ENCODE measurements around the gene ARPP21. TPM values are rescaled to one million over a fixed set of nuclear protein-coding genes. Genes with fewer than 3 reads are reported as not detected.
A peak's percentile ranks its signal among the peaks of the same experiment; 100 is the strongest.

The ARPP21 gene
- polyA plus RNA-seq, 1 donor from 2014 or later, result 12.8 TPM

DNA sequence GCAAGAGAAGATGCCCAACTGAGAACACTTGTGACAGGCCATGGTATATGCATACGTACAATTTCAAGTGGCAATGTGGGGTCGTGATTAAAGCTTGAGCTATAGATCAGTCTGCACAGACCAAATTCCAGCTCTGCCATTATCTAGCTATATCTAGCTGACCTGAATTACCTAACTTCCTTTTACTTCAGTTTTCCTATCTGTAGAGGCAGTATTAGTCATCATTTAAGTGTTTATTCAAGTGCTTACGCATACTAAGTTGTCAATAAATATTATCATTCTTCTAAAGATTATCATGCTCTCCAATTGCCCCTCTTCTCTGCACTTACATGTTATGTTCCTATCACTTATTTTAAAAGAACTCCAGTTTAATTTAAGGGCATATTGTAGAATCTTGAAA, 87.9 kb downstream of the ARPP21 start:
- no peaks in the 10 kb centered on the region for H3K9me3 ChIP-seq (ENCODE audit: low read length)
- no peak for TF ChIP-seq SMC3 (conservative IDR thresholded peaks at IDR 0.05; ENCODE audit: poor library complexity)
- peaks cover 6% of the 10 kb centered on the region for H3F3A ChIP-seq (ENCODE audit: insufficient read depth, low read length, poor library complexity, severe bottlenecking)
- no peak overlapping the region for H3K4me2 ChIP-seq (ENCODE audit: low read length)
- H3K36me3 ChIP-seq (ENCODE audit: insufficient read depth, low read length), result no peaks in the 10 kb centered on the region
- no peak overlapping the region for H3K27ac ChIP-seq (ENCODE audit: low read length)
- H4K20me1 ChIP-seq (ENCODE audit: insufficient read depth), result no peaks in the 10 kb centered on the region
- H2AFZ ChIP-seq (ENCODE audit: low read depth, low read length), result no peak overlapping the region
- no peaks in the 10 kb centered on the region for H3K27me3 ChIP-seq (ENCODE audit: insufficient read depth, low read depth, low read length)
- no peak overlapping the region for H3K4me3 ChIP-seq (ENCODE audit: low read length)
- no peak overlapping the region for H3K9ac ChIP-seq (ENCODE audit: low read length)
- H3K9me2 ChIP-seq (ENCODE audit: insufficient read depth, low read length), result no peaks in the 10 kb centered on the region
- no peaks in the 10 kb centered on the region for H3K79me2 ChIP-seq (replicated peaks; ENCODE audit: insufficient read depth, low read length)

DNA sequence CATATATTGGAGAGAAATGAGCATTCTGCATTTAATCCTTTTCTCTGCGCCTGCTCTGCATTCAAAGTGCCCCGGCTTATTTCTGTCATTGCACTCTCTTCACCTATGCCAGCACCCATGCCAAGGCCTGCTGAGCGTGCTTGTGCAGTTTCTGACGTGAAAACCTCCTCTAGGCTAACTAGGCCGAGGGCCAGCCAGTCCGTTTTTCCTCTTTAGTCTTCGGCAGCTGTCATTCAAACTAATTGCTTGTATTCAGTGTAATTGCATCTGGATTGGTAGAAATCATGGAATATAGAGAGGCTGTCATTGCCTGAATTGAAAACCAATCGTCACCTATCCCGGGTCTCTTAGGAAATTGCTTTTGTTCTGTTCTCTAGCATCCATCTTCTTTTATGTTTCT, 94.0 kb downstream of the ARPP21 start:
- H3K4me3 ChIP-seq (ENCODE audit: low read length), result no peak overlapping the region
- peak; percentile 25 for TF ChIP-seq RAD21 (conservative IDR thresholded peaks at IDR 0.05)
- TF ChIP-seq REST (IDR thresholded peaks at IDR 0.05; ENCODE audit: borderline replicate concordance), result no peak
- TF ChIP-seq EP300 (conservative IDR thresholded peaks at IDR 0.05; ENCODE audit: poor library complexity, severe bottlenecking), result peak; percentile 52
- no peaks in the 10 kb centered on the region for H3K27me3 ChIP-seq (ENCODE audit: insufficient read depth, low read depth, low read length)

GRCh38 chr3:35733864-35734263, 94.5 kb downstream of the ARPP21 start:
- Histone ChIP-seq H2AFZ (ENCODE audit: low read depth, low read length) (no peak overlapping the region), H3K27me3 (ENCODE audit: insufficient read depth, low read depth, low read length) (no peaks in the 10 kb centered on the region), H3K27ac (ENCODE audit: low read length) (peak overlapping the region; percentile 77), H3K79me2 (replicated peaks; ENCODE audit: insufficient read depth, low read length) (no peaks in the 10 kb centered on the region), H3F3A (ENCODE audit: insufficient read depth, low read length, poor library complexity, severe bottlenecking) (peaks cover 3% of the 10 kb centered on the region), H3K4me2 (ENCODE audit: low read length) (no peak overlapping the region), H3K9ac (ENCODE audit: low read length) (peak overlapping the region; percentile 30), H3K9me3 (ENCODE audit: low read length) (no peaks in the 10 kb centered on the region), H3K4me3 (ENCODE audit: low read length) (no peak overlapping the region), H3K9me2 (ENCODE audit: insufficient read depth, low read length) (no peaks in the 10 kb centered on the region), H3K36me3 (ENCODE audit: insufficient read depth, low read length) (no peaks in the 10 kb centered on the region), H4K20me1 (ENCODE audit: insufficient read depth) (no peaks in the 10 kb centered on the region)
- TF ChIP-seq EP300 (conservative IDR thresholded peaks at IDR 0.05; ENCODE audit: poor library complexity, severe bottlenecking) (no peak), POLR2AphosphoS5 (IDR thresholded peaks at IDR 0.05) (no peak), TAF1 (IDR thresholded peaks at IDR 0.05; ENCODE audit: low read depth) (no peak), REST (IDR thresholded peaks at IDR 0.05; ENCODE audit: borderline replicate concordance) (no peak), EZH2 (IDR thresholded peaks at IDR 0.05; ENCODE audit: borderline replicate concordance, insufficient read depth, low read length, poor library complexity, severe bottlenecking) (no peak), RAD21 (conservative IDR thresholded peaks at IDR 0.05) (no peak), MXI1 (conservative IDR thresholded peaks at IDR 0.05; ENCODE audit: poor library complexity, severe bottlenecking) (no peak), SMC3 (conservative IDR thresholded peaks at IDR 0.05; ENCODE audit: poor library complexity) (no peak)
- TF ChIP-seq, protein P1, sequence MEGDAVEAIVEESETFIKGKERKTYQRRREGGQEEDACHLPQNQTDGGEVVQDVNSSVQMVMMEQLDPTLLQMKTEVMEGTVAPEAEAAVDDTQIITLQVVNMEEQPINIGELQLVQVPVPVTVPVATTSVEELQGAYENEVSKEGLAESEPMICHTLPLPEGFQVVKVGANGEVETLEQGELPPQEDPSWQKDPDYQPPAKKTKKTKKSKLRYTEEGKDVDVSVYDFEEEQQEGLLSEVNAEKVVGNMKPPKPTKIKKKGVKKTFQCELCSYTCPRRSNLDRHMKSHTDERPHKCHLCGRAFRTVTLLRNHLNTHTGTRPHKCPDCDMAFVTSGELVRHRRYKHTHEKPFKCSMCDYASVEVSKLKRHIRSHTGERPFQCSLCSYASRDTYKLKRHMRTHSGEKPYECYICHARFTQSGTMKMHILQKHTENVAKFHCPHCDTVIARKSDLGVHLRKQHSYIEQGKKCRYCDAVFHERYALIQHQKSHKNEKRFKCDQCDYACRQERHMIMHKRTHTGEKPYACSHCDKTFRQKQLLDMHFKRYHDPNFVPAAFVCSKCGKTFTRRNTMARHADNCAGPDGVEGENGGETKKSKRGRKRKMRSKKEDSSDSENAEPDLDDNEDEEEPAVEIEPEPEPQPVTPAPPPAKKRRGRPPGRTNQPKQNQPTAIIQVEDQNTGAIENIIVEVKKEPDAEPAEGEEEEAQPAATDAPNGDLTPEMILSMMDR (IDR thresholded peaks at IDR 0.05; ENCODE audit: poor library complexity, severe bottlenecking), result no peak

More for the DNA sequence above, 94.0 kb downstream of the ARPP21 start:
- H3F3A ChIP-seq (ENCODE audit: insufficient read depth, low read length, poor library complexity, severe bottlenecking), result peaks cover 3% of the 10 kb centered on the region
- H3K79me2 ChIP-seq (replicated peaks; ENCODE audit: insufficient read depth, low read length), result no peaks in the 10 kb centered on the region
- H3K4me2 ChIP-seq (ENCODE audit: low read length), result no peak overlapping the region
- no peak overlapping the region for H2AFZ ChIP-seq (ENCODE audit: low read depth, low read length)
- no peaks in the 10 kb centered on the region for H3K36me3 ChIP-seq (ENCODE audit: insufficient read depth, low read length)
- H4K20me1 ChIP-seq (ENCODE audit: insufficient read depth), result no peaks in the 10 kb centered on the region
- H3K27ac ChIP-seq (ENCODE audit: low read length), result peak overlapping the region; percentile 77
- peak overlapping the region; percentile 30 for H3K9ac ChIP-seq (ENCODE audit: low read length)
- no peaks in the 10 kb centered on the region for H3K9me2 ChIP-seq (ENCODE audit: insufficient read depth, low read length)
- no peaks in the 10 kb centered on the region for H3K9me3 ChIP-seq (ENCODE audit: low read length)

Data from neural cell (in vitro differentiated cells).